PFSK-1 (cell line): ENCODE results near the gene DYNLRB2. TPM values are rescaled to one million over a fixed set of nuclear protein-coding genes. Genes with fewer than 3 reads are reported as not detected.

Experiments used
- FOXP2 ChIP-seq: optimal IDR thresholded peaks from 2 replicates; pipeline ENCODE3; 2011; ENCODE audit warnings: borderline replicate concordance, control low read depth, inconsistent platforms; ENCODE audit not compliant: insufficient read depth; ENCODE audit errors: extremely low read length, extremely low read depth
- POLR2AphosphoS5 ChIP-seq: IDR thresholded peaks from 2 replicates; pipeline ENCODE4 v1.6.1; 2012; ENCODE audit warnings: low read depth, mild to moderate bottlenecking, control low read depth, low read length, moderate library complexity
- REST ChIP-seq, 2 experiments: IDR thresholded peaks; 2 replicates each; pipeline versions ENCODE4 v1.6.1 to v1.8.0; 2011 to 2012; ENCODE audit warnings: low read depth in 2 of 2, low read length in 2 of 2, control low read depth in 1 of 2, inconsistent platforms in 1 of 2, mild to moderate bottlenecking in 1 of 2, moderate library complexity in 1 of 2; ENCODE audit not compliant: insufficient read depth in 1 of 2
- SIN3A ChIP-seq: IDR thresholded peaks from 2 replicates; pipeline ENCODE4 v1.6.1; 2012; ENCODE audit warnings: mild to moderate bottlenecking, low read length, moderate library complexity, borderline replicate concordance; ENCODE audit not compliant: insufficient read depth
- TAF1 ChIP-seq: IDR thresholded peaks from 2 replicates; pipeline ENCODE4 v1.6.1; 2012; ENCODE audit warnings: low read length, control low read depth, borderline replicate concordance; ENCODE audit not compliant: insufficient read depth
- polyA plus RNA-seq: library from polyadenylated mRNA; unstranded; fragments of >200 nt; gene quantifications from one replicate; pipeline ENCODE4 v1.2.1, GENCODE V29; 2012; ENCODE audit warnings: low read depth, missing spikeins; ENCODE audit not compliant: insufficient read length

The DYNLRB2 gene
- not detected for polyA plus RNA-seq

DNA sequence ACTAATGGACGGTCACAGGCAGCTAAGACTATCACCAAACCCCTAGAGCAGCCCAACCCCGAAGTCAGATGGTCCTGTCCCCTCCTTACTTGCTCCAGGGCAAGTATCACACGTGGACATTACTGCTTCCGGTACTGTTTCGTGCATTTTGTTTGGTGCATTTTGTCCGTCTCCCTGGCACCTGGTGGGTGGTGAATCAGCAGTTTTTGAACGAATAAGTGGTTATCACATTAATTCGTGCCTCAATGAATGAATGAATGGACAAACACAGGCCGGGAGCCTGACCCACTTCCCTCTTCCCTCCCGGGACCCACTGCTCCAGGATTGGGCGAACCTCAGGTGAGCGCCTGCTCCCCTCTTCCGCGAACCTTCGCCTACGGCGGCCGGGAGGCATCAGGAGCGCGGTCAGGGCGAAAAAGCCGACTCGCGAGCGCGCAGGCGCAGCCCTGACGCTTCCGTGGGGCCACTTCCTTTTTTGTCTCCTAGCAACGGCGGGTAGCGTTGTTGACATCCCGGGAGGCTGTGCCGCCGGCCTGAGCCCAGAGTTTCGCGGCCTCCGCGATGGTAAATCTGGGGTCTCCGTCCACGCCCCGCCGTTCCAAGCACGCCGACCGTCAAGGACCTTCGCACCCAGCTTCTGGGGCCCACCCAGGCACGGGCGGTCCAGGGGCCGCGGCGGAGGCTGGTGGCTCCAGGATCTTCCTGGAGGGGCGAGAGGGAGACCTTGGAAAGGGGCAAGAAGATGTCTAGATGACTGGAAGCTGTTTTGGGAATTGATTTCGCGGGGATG lies at the start of gene DYNLRB2:
Gene DYNLRB2 (plus strand): TSS at position 478 of the 790 bp plus-strand sequence. CDS start 84 bp downstream, at position 562.
- TF ChIP-seq FOXP2, result peak; percentile 67
- TF ChIP-seq SIN3A, result peak; percentile 99
- no peak for TF ChIP-seq TAF1
- no peak for TF ChIP-seq REST (IDR thresholded peaks at IDR 0.05; ENCODE audit: insufficient read depth in 1 of 2, low read depth in 2 of 2, low read length in 2 of 2)
- TF ChIP-seq POLR2AphosphoS5, result peak; percentile 45; the same call in 1 of the 2 replicates

- TF ChIP-seq TAF1 (no peak), FOXP2 (no peak), REST (IDR thresholded peaks at IDR 0.05; ENCODE audit: insufficient read depth in 1 of 2, low read depth in 2 of 2, low read length in 2 of 2) (no peak), POLR2AphosphoS5 (no peak), SIN3A (no peak)
Observed at GRCh38 chr16:80500116-80500859, 40.5 kb upstream of the DYNLRB2 start.

- TF ChIP-seq REST (IDR thresholded peaks at IDR 0.05; ENCODE audit: insufficient read depth in 1 of 2, low read depth in 2 of 2, low read length in 2 of 2) (no peak), TAF1 (no peak), FOXP2 (no peak), SIN3A (no peak), POLR2AphosphoS5 (no peak)
Observed at GRCh38 chr16:80500961-80501525, 39.8 kb upstream of the DYNLRB2 start.

DNA sequence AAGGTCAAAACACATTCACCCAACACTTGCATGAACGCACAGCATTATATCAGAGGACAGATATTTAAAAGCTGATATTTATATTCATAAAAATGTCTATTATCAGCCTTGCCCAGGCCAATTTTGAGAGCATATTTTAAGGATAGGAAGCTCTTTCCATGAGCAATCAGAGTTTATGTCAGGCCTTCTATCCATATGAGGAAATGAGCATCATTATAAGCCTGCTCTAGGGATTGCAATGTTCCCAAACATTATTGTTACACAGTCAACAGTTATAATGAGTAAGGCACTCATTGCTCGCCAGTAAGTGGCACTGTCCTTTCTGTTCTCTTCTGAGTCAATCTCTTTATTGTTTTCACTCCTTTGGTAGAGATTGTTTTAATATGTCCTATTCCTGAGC lies 37.7 kb upstream of the DYNLRB2 start:
- TF ChIP-seq TAF1, result no peak
- TF ChIP-seq REST (IDR thresholded peaks at IDR 0.05; ENCODE audit: insufficient read depth in 1 of 2, low read depth in 2 of 2, low read length in 2 of 2), result no peak
- no peak for TF ChIP-seq FOXP2
- TF ChIP-seq POLR2AphosphoS5, result no peak
- no peak for TF ChIP-seq SIN3A
